Measurements from ENCODE around the gene MINDY3. TPM values are rescaled to one million over a fixed set of nuclear protein-coding genes. Genes with fewer than 3 reads are reported as not detected.

MINDY3 gene
- total and polyA plus RNA-seq, 2 donors (not counting 1 experiment from before 2014, with no cell fraction given): 11.6 to 29.3 TPM

DNA sequence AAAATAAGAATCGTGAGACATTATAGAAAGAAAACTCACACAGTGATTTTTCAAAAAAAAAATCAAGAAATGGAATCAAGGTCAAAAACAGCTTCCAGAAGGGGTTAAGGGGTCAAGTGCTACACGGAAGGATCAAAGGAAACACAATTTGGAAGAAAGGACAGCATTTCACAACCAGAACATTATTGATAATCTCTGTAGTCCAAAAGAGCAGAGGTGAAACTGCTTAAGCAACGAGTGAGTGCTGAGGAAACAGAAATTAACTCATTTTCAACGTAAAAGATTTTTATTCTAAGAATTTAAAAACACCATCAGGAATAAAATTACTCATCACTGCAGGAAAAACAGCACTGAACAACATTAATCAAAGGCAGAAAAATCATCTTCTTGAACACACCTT lies 23.5 kb downstream of the MINDY3 start:
- no peak overlapping the region for H3K9ac ChIP-seq (ENCODE audit: low read length)
- POLR2A ChIA-PET: no interaction called here
- H3K27ac ChIP-seq (ENCODE audit: low read length in 2 of 2): no peak overlapping the region
- no peak for TF ChIP-seq EZH2 (IDR thresholded peaks at IDR 0.05; ENCODE audit: borderline replicate concordance, insufficient read depth, low read depth, low read length, poor library complexity, severe bottlenecking)
- TF ChIP-seq, protein P1, sequence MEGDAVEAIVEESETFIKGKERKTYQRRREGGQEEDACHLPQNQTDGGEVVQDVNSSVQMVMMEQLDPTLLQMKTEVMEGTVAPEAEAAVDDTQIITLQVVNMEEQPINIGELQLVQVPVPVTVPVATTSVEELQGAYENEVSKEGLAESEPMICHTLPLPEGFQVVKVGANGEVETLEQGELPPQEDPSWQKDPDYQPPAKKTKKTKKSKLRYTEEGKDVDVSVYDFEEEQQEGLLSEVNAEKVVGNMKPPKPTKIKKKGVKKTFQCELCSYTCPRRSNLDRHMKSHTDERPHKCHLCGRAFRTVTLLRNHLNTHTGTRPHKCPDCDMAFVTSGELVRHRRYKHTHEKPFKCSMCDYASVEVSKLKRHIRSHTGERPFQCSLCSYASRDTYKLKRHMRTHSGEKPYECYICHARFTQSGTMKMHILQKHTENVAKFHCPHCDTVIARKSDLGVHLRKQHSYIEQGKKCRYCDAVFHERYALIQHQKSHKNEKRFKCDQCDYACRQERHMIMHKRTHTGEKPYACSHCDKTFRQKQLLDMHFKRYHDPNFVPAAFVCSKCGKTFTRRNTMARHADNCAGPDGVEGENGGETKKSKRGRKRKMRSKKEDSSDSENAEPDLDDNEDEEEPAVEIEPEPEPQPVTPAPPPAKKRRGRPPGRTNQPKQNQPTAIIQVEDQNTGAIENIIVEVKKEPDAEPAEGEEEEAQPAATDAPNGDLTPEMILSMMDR (IDR thresholded peaks at IDR 0.05): no peak
- no peak for ATAC-seq (ENCODE audit: low read depth)
- no peak for DNase-seq
- H3K27me3 ChIP-seq (replicated peaks in 1 of 4; ENCODE audit: control extremely low read depth in 1 of 4, control insufficient read depth in 3 of 4, insufficient read depth in 4 of 4, low read length in 3 of 4): no peaks in the 10 kb centered on the region
- no peaks in the 10 kb centered on the region for H3K9me3 Mint-ChIP-seq (ENCODE audit: insufficient read depth)
- CTCF ChIA-PET: no interaction called here
- H3K79me2 ChIP-seq (ENCODE audit: control insufficient read depth, insufficient read depth, low read length): peaks cover 2% of the 10 kb centered on the region
- no peaks in the 10 kb centered on the region for H3K27me3 Mint-ChIP-seq
- no peaks in the 10 kb centered on the region for H3K9me3 ChIP-seq (ENCODE audit: control extremely low read depth in 1 of 3, control insufficient read depth in 2 of 3, insufficient read depth in 1 of 3, low read length in 2 of 3)
- no peaks in the 10 kb centered on the region for H3K4me1 ChIP-seq (ENCODE audit: control insufficient read depth in 2 of 2, insufficient read depth in 2 of 2, low read length in 2 of 2)
- no peak overlapping the region for H3K4me2 ChIP-seq (replicated peaks; ENCODE audit: low read depth, low read length, poor library complexity, severe bottlenecking)
- H4K20me1 ChIP-seq (ENCODE audit: control insufficient read depth, insufficient read depth, low read length, poor library complexity, severe bottlenecking): peaks cover 8% of the 10 kb centered on the region
- WGBS (ENCODE audit: insufficient coverage): 80% methylated on average over 1 of the region's 4 CpGs
- H2AFZ ChIP-seq (ENCODE audit: insufficient read depth, low read depth, low read length, poor library complexity, severe bottlenecking): no peak overlapping the region
- no peak overlapping the region for H3K4me3 Mint-ChIP-seq
- H3K4me1 Mint-ChIP-seq: peaks cover 4% of the 10 kb centered on the region
- intact Hi-C loops (cut with micrococcal nuclease): no loop called here
- no peak overlapping the region for H3K27ac Mint-ChIP-seq
- peaks cover 14 to 26% of the 10 kb centered on the region in 2 experiments for H3K36me3 ChIP-seq (replicated peaks in 1 of 2; ENCODE audit: control extremely low read depth in 1 of 2, control insufficient read depth in 1 of 2, extremely low read depth in 1 of 2, insufficient read depth in 2 of 2, low read length in 1 of 2)
- H3K4me3 ChIP-seq (ENCODE audit: control extremely low read depth in 1 of 5, extremely low read depth in 1 of 5, insufficient read depth in 1 of 5, low read depth in 2 of 5, low read length in 4 of 5): no peak overlapping the region

DNA sequence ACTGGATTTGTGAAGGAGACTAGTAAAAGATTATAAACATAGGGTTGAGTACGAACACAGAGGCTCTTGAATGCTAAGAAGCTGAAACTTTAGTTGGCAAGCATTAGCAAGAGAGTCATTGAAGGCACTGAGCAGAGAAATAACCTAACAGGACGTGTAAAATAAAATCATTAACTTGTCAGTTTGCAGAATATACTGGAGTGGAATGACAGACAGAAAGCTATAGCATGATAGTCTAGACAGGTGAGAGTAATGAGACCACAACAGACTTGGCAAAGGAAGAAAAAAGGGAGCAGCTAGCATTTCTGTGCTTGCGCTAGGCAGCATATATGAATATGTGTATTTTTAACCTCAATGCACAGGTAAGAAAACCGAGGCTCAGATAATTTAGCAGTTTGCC lies 30.8 kb downstream of the MINDY3 start:
- Histone ChIP-seq H3K79me2 (ENCODE audit: control insufficient read depth, insufficient read depth, low read length) (no peaks in the 10 kb centered on the region), H4K20me1 (ENCODE audit: control insufficient read depth, insufficient read depth, low read length, poor library complexity, severe bottlenecking) (no peaks in the 10 kb centered on the region), H3K27ac (ENCODE audit: low read length in 2 of 2) (no peak overlapping the region), H3K4me1 (ENCODE audit: control insufficient read depth in 2 of 2, insufficient read depth in 2 of 2, low read length in 2 of 2) (no peaks in the 10 kb centered on the region), H3K9ac (ENCODE audit: low read length) (no peak overlapping the region), H3K27me3 (replicated peaks in 1 of 4; ENCODE audit: control extremely low read depth in 1 of 4, control insufficient read depth in 3 of 4, insufficient read depth in 4 of 4, low read length in 3 of 4) (no peaks in the 10 kb centered on the region), H3K36me3 (replicated peaks in 1 of 2; ENCODE audit: control extremely low read depth in 1 of 2, control insufficient read depth in 1 of 2, extremely low read depth in 1 of 2, insufficient read depth in 2 of 2, low read length in 1 of 2) (peaks cover 15 to 52% of the 10 kb centered on the region in 2 experiments), H3K4me3 (ENCODE audit: control extremely low read depth in 1 of 5, extremely low read depth in 1 of 5, insufficient read depth in 1 of 5, low read depth in 2 of 5, low read length in 4 of 5) (no peak overlapping the region), H3K9me3 (ENCODE audit: control extremely low read depth in 1 of 3, control insufficient read depth in 2 of 3, insufficient read depth in 1 of 3, low read length in 2 of 3) (no peaks in the 10 kb centered on the region), H3K4me2 (replicated peaks; ENCODE audit: low read depth, low read length, poor library complexity, severe bottlenecking) (no peak overlapping the region), H2AFZ (ENCODE audit: insufficient read depth, low read depth, low read length, poor library complexity, severe bottlenecking) (no peak overlapping the region)
- no peak overlapping the region for H3K4me3 Mint-ChIP-seq
- H3K27me3 Mint-ChIP-seq: no peaks in the 10 kb centered on the region
- CTCF ChIA-PET: no interaction called here
- H3K27ac Mint-ChIP-seq: no peak overlapping the region
- no peaks in the 10 kb centered on the region for H3K9me3 Mint-ChIP-seq (ENCODE audit: insufficient read depth)
- H3K4me1 Mint-ChIP-seq: peaks cover 7% of the 10 kb centered on the region
- ATAC-seq (ENCODE audit: low read depth): no peak
- no peak for TF ChIP-seq EZH2 (IDR thresholded peaks at IDR 0.05; ENCODE audit: borderline replicate concordance, insufficient read depth, low read depth, low read length, poor library complexity, severe bottlenecking)
- TF ChIP-seq, protein P1 (IDR thresholded peaks at IDR 0.05): no peak
- POLR2A ChIA-PET: no interaction called here
- no peak for DNase-seq
- WGBS (ENCODE audit: insufficient coverage): 93% methylated on average over 3 of the region's 4 CpGs
- intact Hi-C loops (cut with micrococcal nuclease): no loop called here
